ENCODE measurements around the gene FECH. TPM values are rescaled to one million over a fixed set of nuclear protein-coding genes. Genes with fewer than 3 reads are reported as not detected.

FECH gene
- total and polyA plus RNA-seq, 9 of the 15 experiments (the other 6 are each of a cell fraction or from before 2014, with no cell fraction given) = 19.8 to 170 (median 56.8) TPM

- TF ChIP-seq POLR3A (IDR thresholded peaks at IDR 0.05; ENCODE audit: borderline replicate concordance, extremely low read depth, insufficient read depth, insufficient read length) (no peak), HNRNPL (IDR thresholded peaks at IDR 0.05; ENCODE audit: low read depth, low read length) (no peak), KLF16 (IDR thresholded peaks at IDR 0.05) (no peak), ZNF696 (CRISPR knock-in tag; conservative IDR thresholded peaks at IDR 0.05) (no peak), E2F1 (CRISPR knock-in tag; IDR thresholded peaks at IDR 0.05) (no peak), ZHX1 (conservative IDR thresholded peaks at IDR 0.05; ENCODE audit: low read length) (no peak), SRSF1 (IDR thresholded peaks at IDR 0.05; ENCODE audit: low read depth, low read length) (no peak)
Observed at GRCh38 chr18:57585855-57586250, 649 bp downstream of the FECH start (continued).
